Activated CD4-positive, alpha-beta T cell treated with anti-CD3 and anti-CD28 coated beads for 1 hour (primary cell): ENCODE measurements around the gene CTU2.

Source experiments
- DNase-seq: peaks from one replicate; pipeline ENCODE4 v3.0.0-alpha.2; 2020

CTU2 gene

GRCh38 chr16:88715312-88716190, 9.2 kb downstream of the CTU2 start:
- DNase-seq = no peak

- no peak for DNase-seq
Measured at GRCh38 chr16:88716201-88716600, 9.9 kb downstream of the CTU2 start.

- DNase-seq = no peak
Measured at GRCh38 chr16:88716601-88717001, 10.3 kb downstream of the CTU2 start.

- DNase-seq = no peak
Measured at GRCh38 chr16:88718178-88718577, 11.9 kb downstream of the CTU2 start.

- no peak for DNase-seq
Measured at GRCh38 chr16:88719267-88719932, 13.1 kb downstream of the CTU2 start.

- no peak for DNase-seq
Measured at GRCh38 chr16:88719933-88720296, 13.6 kb downstream of the CTU2 start.

- no peak for DNase-seq
Measured at GRCh38 chr16:88720396-88720970, 14.2 kb downstream of the CTU2 start.

- DNase-seq = no peak
Measured at GRCh38 chr16:88721236-88721635, 14.9 kb downstream of the CTU2 start.

GRCh38 chr16:88721815-88722755, 15.8 kb downstream of the CTU2 start:
- DNase-seq = no peak

GRCh38 chr16:88722784-88723506, 16.6 kb downstream of the CTU2 start:
- no peak for DNase-seq

GRCh38 chr16:88723507-88723887, 17.2 kb downstream of the CTU2 start:
- no peak for DNase-seq

- no peak for DNase-seq
Measured at GRCh38 chr16:88723911-88724310, 17.6 kb downstream of the CTU2 start.

GRCh38 chr16:88724855-88725555, 18.7 kb downstream of the CTU2 start:
- DNase-seq = no peak

- DNase-seq = no peak
Measured at GRCh38 chr16:88725609-88726407, 19.5 kb downstream of the CTU2 start.

- DNase-seq = no peak
Measured at GRCh38 chr16:88726408-88726749, 20.1 kb downstream of the CTU2 start.

GRCh38 chr16:88726981-88727380, 20.7 kb downstream of the CTU2 start:
- no peak for DNase-seq

GRCh38 chr16:88727871-88728270, 21.6 kb downstream of the CTU2 start:
- no peak for DNase-seq

GRCh38 chr16:88730632-88731607, 24.6 kb downstream of the CTU2 start:
- no peak for DNase-seq

GRCh38 chr16:88731699-88732098, 25.4 kb downstream of the CTU2 start:
- no peak for DNase-seq
